Adrenal gland (tissue), 12 donors: ENCODE data around the gene TECPR1. TPM values are rescaled to one million over a fixed set of nuclear protein-coding genes. Genes with fewer than 3 reads are reported as not detected.
"Not testable (repeated sequence)": the region's sequence is repeated elsewhere in the genome, so short reads cannot be mapped to it uniquely, and the experiment has no call there.

Experiments used
- DNase-seq, 7 donors: peaks; one replicate each; pipeline ENCODE4 v3.0.0-alpha.2; 2019 to 2020
- H3K27ac ChIP-seq, 5 donors: fragments of 200-600 bp; sonication (generic) in 4 of 5; 1 replicate in 3 of 5; 2 replicates in 2 of 5; pipeline versions ENCODE4 v1.5.1 to v1.8.0; 2016 to 2020; ENCODE audit warnings: mild to moderate bottlenecking in 1 of 5
- H3K27me3 ChIP-seq: fragments of 200-600 bp; 2 replicates; pipeline ENCODE4 v1.8.0; 2021
- H3K36me3 ChIP-seq, 2 donors: fragments of 200-600 bp; replicated peaks in 1 of 2; 1 replicate in 1 of 2; 2 replicates in 1 of 2; pipeline versions ENCODE4 v1.5.1 to v1.8.0; 2018 to 2022
- H3K4me1 ChIP-seq, 2 donors: fragments of 200-600 bp; replicated peaks in 1 of 2; 1 replicate in 1 of 2; 2 replicates in 1 of 2; pipeline versions ENCODE4 v1.5.1 to v1.8.0; 2018 to 2021
- H3K4me3 ChIP-seq, 4 donors: fragments of 200-600 bp; sonication (generic) in 3 of 4; one replicate each; pipeline ENCODE4 v1.5.1; 2016 to 2018
- H3K9me3 ChIP-seq, 3 donors: fragments of 200-600 bp; sonication (generic) in 1 of 3; replicated peaks in 1 of 3; 1 replicate in 2 of 3; 2 replicates in 1 of 3; pipeline versions ENCODE4 v1.5.1 to v1.8.0; 2016 to 2021
- CTCF ChIP-seq, 6 experiments: fragments of 450-650 bp in 4 of 6; fragments of 200-600 bp in 2 of 6; sonication (generic) in 1 of 6; IDR thresholded peaks; 1 replicate in 5 of 6; 2 replicates in 1 of 6; pipeline versions ENCODE4 v1.5.1 to v1.8.0; 2016 to 2021; ENCODE audit warnings: antibody characterized with exemption in 6 of 6, mild to moderate bottlenecking in 2 of 6, moderate library complexity in 1 of 6
- POLR2A ChIP-seq, 2 donors: fragments of 450-650 bp; IDR thresholded peaks; one replicate each; pipeline ENCODE4 v1.6.1; 2017; ENCODE audit warnings: antibody characterized with exemption in 2 of 2, mild to moderate bottlenecking in 2 of 2, moderate library complexity in 1 of 2
- WGBS, 4 donors: extraction: QIAGEN DNeasy Blood & Tissue Kit in 2 of 4; methylation state at CpG; one replicate each; pipeline versions ENCODE4 v1.1.5 to v1.1.7; 2013 to 2017; 5-methylcytosine and 5-hydroxymethylcytosine counted together
- intact Hi-C, 2 donors: fragments of 100-400 bp; cut with DNase I; formaldehyde crosslinking; loops; one replicate each; pipeline versions ENCODE4 v1.14.1 to v1.15.0; 2022 to 2023
- polyA plus RNA-seq, 3 donors: library from polyadenylated mRNA; stranded (reverse); fragments of 200-250 nt in 2 of 3; fragments of 350-450 nt in 1 of 3; fragmentation: Illumina TruSeq in 1 of 3; extraction: RNeasy Lipid Tissue Mini Kit (QIAGEN cat#74804) in 1 of 3; gene quantifications; one replicate each; pipeline ENCODE4 v1.2.3, GENCODE V29; 2013 to 2014
- total RNA-seq, 9 donors: library from RNA; depleted of rRNA in 4 of 9; stranded (reverse); fragments of >200 nt in 4 of 9; fragments of 120-200 nt in 1 of 9; fragmentation: NEBNext Ultra II Directional in 1 of 9; extraction: Animal tissue kit (Norgen Biotek cat#: 25700) in 1 of 9; gene quantifications; one replicate each; pipeline versions ENCODE4 v1.1.0 to v1.2.4, GENCODE V29; 2013 to 2023
- donor health status: healthy with polysubstance abuse.
- donor health status: Bipolar disorder and iron deficiency.
- donor health status: DM: yes; HTN: yes; CAD: no.
- donor health status: DM: no; HTN: no; CAD: no.
- donor health status: DM: no; HTN: no; CAD: no.
- donor health status: DM: yes; HTN: yes; CAD: no.

TECPR1 gene
- total and polyA plus RNA-seq, 12 donors: 6.2 to 36.4 (median 16.9) TPM

GRCh38 chr7:98221611-98222532, 30.2 kb downstream of the TECPR1 start:
- Histone ChIP-seq H3K27me3 (no peaks in the 10 kb centered on the region), H3K36me3 (peaks cover 0 to 14% of the 10 kb centered on the region in 2 donors), H3K4me3 (no peak overlapping the region), H3K4me1 (no peaks in the 10 kb centered on the region), H3K27ac (no peak overlapping the region), H3K9me3 (no peaks in the 10 kb centered on the region)
- WGBS, 4 donors: 94 to 98% (median 96%) methylated on average over 25 to 34 of the region's 34 CpGs; no CpG with 5 or more reads in 1 of the 4 donors
- intact Hi-C loops: no loop called here
- TF ChIP-seq POLR2A (IDR thresholded peaks at IDR 0.05) (no peak), CTCF (IDR thresholded peaks at IDR 0.05) (no peak)
- DNase-seq: peak in 1 of 7 donors; percentile 6

- 92 to 97% (median 96%) methylated on average over 6 of the region's 6 CpGs for WGBS, 4 donors
- not testable (repeated sequence) for H3K27ac ChIP-seq
- H3K36me3 ChIP-seq: peaks cover 0 to 14% of the 10 kb centered on the region in 2 donors
These were observed 32.6 kb downstream of the TECPR1 start for GRCh38 chr7:98219382-98219781.

GRCh38 chr7:98217623-98218582, 34.1 kb downstream of the TECPR1 start:
- H3K27ac ChIP-seq: no peak overlapping the region
- no peak overlapping the region for H3K4me3 ChIP-seq
- H3K36me3 ChIP-seq: peaks cover 0 to 14% of the 10 kb centered on the region in 2 donors
- TF ChIP-seq CTCF (IDR thresholded peaks at IDR 0.05): no peak
- TF ChIP-seq POLR2A (IDR thresholded peaks at IDR 0.05): no peak
- peak in 2 of 7 donors; percentile 5 to 16 for DNase-seq
- WGBS, 4 donors: 67 to 84% (median 79%) methylated on average over 11 to 41 of the region's 41 CpGs
- no peaks in the 10 kb centered on the region for H3K27me3 ChIP-seq
- no peaks in the 10 kb centered on the region for H3K4me1 ChIP-seq
- H3K9me3 ChIP-seq: no peaks in the 10 kb centered on the region
- intact Hi-C loops: no loop called here

More at GRCh38 chr7:98219382-98219781, 32.6 kb downstream of the TECPR1 start:
- H3K4me1 ChIP-seq, intact Hi-C loops, H3K4me3 ChIP-seq, H3K9me3 ChIP-seq, H3K27me3 ChIP-seq, DNase-seq: not testable (repeated sequence)

GRCh38 chr7:98216941-98217622, 35.0 kb downstream of the TECPR1 start:
- Histone ChIP-seq H3K27ac (no peak overlapping the region), H3K36me3 (peaks cover 0 to 12% of the 10 kb centered on the region in 2 donors), H3K27me3 (no peaks in the 10 kb centered on the region), H3K4me1 (no peaks in the 10 kb centered on the region), H3K9me3 (no peaks in the 10 kb centered on the region), H3K4me3 (no peak overlapping the region)
- TF ChIP-seq CTCF (IDR thresholded peaks at IDR 0.05) (no peak), POLR2A (IDR thresholded peaks at IDR 0.05) (no peak)
- intact Hi-C loops: no loop called here
- WGBS, 4 donors: 89 to 93% (median 92%) methylated on average over 6 to 24 of the region's 24 CpGs
- peak in 1 of 7 donors; percentile 5 for DNase-seq
